Neutrophil (primary cell): ENCODE results near the gene TMEM167A.

Source experiments
- H3K27ac ChIP-seq: fragments of 200-600 bp; sonication (generic); 2 replicates; pipeline ENCODE4 v1.5.1; 2016; ENCODE audit warnings: mild to moderate bottlenecking, moderate library complexity
- H3K27me3 ChIP-seq: fragments of 200-600 bp; sonication (generic); 2 replicates; pipeline ENCODE4 v1.6.0; 2016; ENCODE audit warnings: mild to moderate bottlenecking
- H3K36me3 ChIP-seq: fragments of 200-600 bp; sonication (generic); 2 replicates; pipeline ENCODE4 v1.5.1; 2017
- H3K4me1 ChIP-seq, 2 experiments: fragments of 200-600 bp in 1 of 2; sonication (generic) in 1 of 2; 1 replicate in 1 of 2; 2 replicates in 1 of 2; pipeline versions ENCODE4 v1.5.1 to v1.6.1; 2013 to 2016; ENCODE audit warnings: low read depth in 1 of 2, low read length in 1 of 2, mild to moderate bottlenecking in 1 of 2, moderate library complexity in 1 of 2; ENCODE audit not compliant: control insufficient read depth in 1 of 2, insufficient read depth in 1 of 2
- H3K4me3 ChIP-seq, 2 experiments: fragments of 200-600 bp in 1 of 2; sonication (generic) in 1 of 2; 1 replicate in 1 of 2; 2 replicates in 1 of 2; pipeline ENCODE4 v1.5.1; 2013 to 2016; ENCODE audit warnings: low read depth in 1 of 2, low read length in 1 of 2, mild to moderate bottlenecking in 1 of 2, moderate library complexity in 1 of 2
- H3K9me3 ChIP-seq: fragments of 200-600 bp; sonication (generic); 2 replicates; pipeline ENCODE4 v1.5.1; 2016
- CTCF ChIP-seq: fragments of 200-600 bp; sonication (generic); IDR thresholded peaks from 2 replicates; pipeline ENCODE4 v1.5.1; 2016; ENCODE audit warnings: antibody characterized with exemption

The TMEM167A gene

GRCh38 chr5:83011985-83012384 lies 65.2 kb downstream of the TMEM167A start:
- Histone ChIP-seq H3K4me1 (no peaks in the 10 kb centered on the region), H3K36me3 (no peaks in the 10 kb centered on the region), H3K27me3 (no peaks in the 10 kb centered on the region), H3K4me3 (no peak overlapping the region), H3K9me3 (no peaks in the 10 kb centered on the region), H3K27ac (no peak overlapping the region)
- no peak for TF ChIP-seq CTCF

- no peak overlapping the region for H3K4me3 ChIP-seq
- no peaks in the 10 kb centered on the region for H3K36me3 ChIP-seq
- no peaks in the 10 kb centered on the region for H3K27me3 ChIP-seq
- TF ChIP-seq CTCF = no peak
- no peak overlapping the region for H3K27ac ChIP-seq
- no peaks in the 10 kb centered on the region for H3K9me3 ChIP-seq
- no peaks in the 10 kb centered on the region for H3K4me1 ChIP-seq
Measured at GRCh38 chr5:83009408-83009807, 67.8 kb downstream of the TMEM167A start.

- Histone ChIP-seq H3K9me3 (no peaks in the 10 kb centered on the region), H3K4me1 (no peaks in the 10 kb centered on the region), H3K27me3 (no peaks in the 10 kb centered on the region), H3K27ac (no peak overlapping the region), H3K4me3 (no peak overlapping the region), H3K36me3 (no peaks in the 10 kb centered on the region)
- TF ChIP-seq CTCF = no peak
Measured at GRCh38 chr5:83007755-83008154, 69.4 kb downstream of the TMEM167A start.

- Histone ChIP-seq H3K27me3 (no peaks in the 10 kb centered on the region), H3K4me1 (no peaks in the 10 kb centered on the region), H3K4me3 (no peak overlapping the region), H3K9me3 (no peaks in the 10 kb centered on the region), H3K36me3 (no peaks in the 10 kb centered on the region), H3K27ac (no peak overlapping the region)
- no peak for TF ChIP-seq CTCF
Measured at GRCh38 chr5:83006683-83007283, 70.4 kb downstream of the TMEM167A start.

GRCh38 chr5:83003791-83004190 lies 73.4 kb downstream of the TMEM167A start:
- no peaks in the 10 kb centered on the region for H3K4me1 ChIP-seq
- TF ChIP-seq CTCF = no peak
- H3K27me3 ChIP-seq = no peaks in the 10 kb centered on the region
- H3K27ac ChIP-seq = no peak overlapping the region
- H3K36me3 ChIP-seq = no peaks in the 10 kb centered on the region
- no peak overlapping the region for H3K4me3 ChIP-seq
- no peaks in the 10 kb centered on the region for H3K9me3 ChIP-seq
